ENCODE results near the gene PLCH1. TPM values are rescaled to one million over a fixed set of nuclear protein-coding genes. Genes with fewer than 3 reads are reported as not detected.

Gene PLCH1
- total and polyA plus RNA-seq, 4 experiments from 2014 or later, result 0.02 TPM; not detected in 3

- H3K4me1 ChIP-seq (ENCODE audit: insufficient read depth, low read length), result no peaks in the 10 kb centered on the region
- DNase-seq, result no peak
- POLR2A ChIA-PET (ENCODE audit: partially characterized antibody), result no interaction called here
- no peaks in the 10 kb centered on the region for H3K36me3 Mint-ChIP-seq
- H3K27ac Mint-ChIP-seq, result no peak overlapping the region
- no peak overlapping the region for H3K4me3 ChIP-seq (ENCODE audit: low read length in 2 of 2)
- no peak overlapping the region for H3K27ac ChIP-seq (ENCODE audit: low read depth, low read length)
- intact Hi-C loops (cut with micrococcal nuclease), result no loop called here
- H3K4me1 Mint-ChIP-seq, result peaks cover 0 to 6% (median under 1%) of the 10 kb centered on the region in 4 donors
- no peaks in the 10 kb centered on the region for H3K9me3 ChIP-seq (ENCODE audit: control insufficient read depth in 1 of 2, low read length in 2 of 2)
- CTCF ChIA-PET (ENCODE audit: partially characterized antibody), result no interaction called here
- no peaks in the 10 kb centered on the region for H3K9me3 Mint-ChIP-seq
- no peaks in the 10 kb centered on the region for H3K27me3 Mint-ChIP-seq
- H3K36me3 ChIP-seq (ENCODE audit: insufficient read depth, low read length), result no peaks in the 10 kb centered on the region
- no peak overlapping the region for H3K4me3 Mint-ChIP-seq
- no peaks in the 10 kb centered on the region for H3K27me3 ChIP-seq (ENCODE audit: insufficient read depth, low read length)
Measured at GRCh38 chr3:155330370-155330769, 414.5 kb downstream of the PLCH1 start.

GRCh38 chr3:155329513-155330048 lies 415.3 kb downstream of the PLCH1 start:
- intact Hi-C loops (cut with micrococcal nuclease), result no loop called here
- Histone ChIP-seq H3K4me3 (ENCODE audit: low read length in 2 of 2) (no peak overlapping the region), H3K27me3 (ENCODE audit: insufficient read depth, low read length) (no peaks in the 10 kb centered on the region), H3K9me3 (ENCODE audit: control insufficient read depth in 1 of 2, low read length in 2 of 2) (no peaks in the 10 kb centered on the region), H3K4me1 (ENCODE audit: insufficient read depth, low read length) (no peaks in the 10 kb centered on the region), H3K27ac (ENCODE audit: low read depth, low read length) (no peak overlapping the region), H3K36me3 (ENCODE audit: insufficient read depth, low read length) (no peaks in the 10 kb centered on the region)
- DNase-seq, result no peak
- ChIA-PET CTCF (ENCODE audit: partially characterized antibody) (no interaction called here), POLR2A (ENCODE audit: partially characterized antibody) (no interaction called here)
- Mint-ChIP-seq H3K27me3 (no peaks in the 10 kb centered on the region), H3K9me3 (no peaks in the 10 kb centered on the region), H3K36me3 (no peaks in the 10 kb centered on the region), H3K4me1 (peaks cover 0 to under 1% (median 0%) of the 10 kb centered on the region in 4 donors), H3K27ac (no peak overlapping the region), H3K4me3 (no peak overlapping the region)

- DNase-seq, result no peak
- intact Hi-C loops (cut with micrococcal nuclease), result no loop called here
- no peak overlapping the region for H3K4me3 ChIP-seq (ENCODE audit: low read length in 2 of 2)
- H3K9me3 ChIP-seq (ENCODE audit: control insufficient read depth in 1 of 2, low read length in 2 of 2), result no peaks in the 10 kb centered on the region
- no peak overlapping the region for H3K4me3 Mint-ChIP-seq
- H3K27me3 Mint-ChIP-seq, result no peaks in the 10 kb centered on the region
- ChIA-PET CTCF (ENCODE audit: partially characterized antibody) (no interaction called here), POLR2A (ENCODE audit: partially characterized antibody) (no interaction called here)
- H3K9me3 Mint-ChIP-seq, result no peaks in the 10 kb centered on the region
- H3K27ac ChIP-seq (ENCODE audit: low read depth, low read length), result no peak overlapping the region
- H3K36me3 ChIP-seq (ENCODE audit: insufficient read depth, low read length), result no peaks in the 10 kb centered on the region
- no peaks in the 10 kb centered on the region for H3K27me3 ChIP-seq (ENCODE audit: insufficient read depth, low read length)
- no peak overlapping the region for H3K27ac Mint-ChIP-seq
- no peaks in the 10 kb centered on the region for H3K36me3 Mint-ChIP-seq
- H3K4me1 ChIP-seq (ENCODE audit: insufficient read depth, low read length), result no peaks in the 10 kb centered on the region
- no peaks in the 10 kb centered on the region for H3K4me1 Mint-ChIP-seq
Measured at GRCh38 chr3:155327871-155328270, 417.0 kb downstream of the PLCH1 start.

GRCh38 chr3:155327430-155327829 lies 417.4 kb downstream of the PLCH1 start:
- Histone ChIP-seq H3K4me1 (ENCODE audit: insufficient read depth, low read length) (no peaks in the 10 kb centered on the region), H3K9me3 (ENCODE audit: control insufficient read depth in 1 of 2, low read length in 2 of 2) (no peaks in the 10 kb centered on the region), H3K27me3 (ENCODE audit: insufficient read depth, low read length) (no peaks in the 10 kb centered on the region), H3K36me3 (ENCODE audit: insufficient read depth, low read length) (no peaks in the 10 kb centered on the region), H3K4me3 (ENCODE audit: low read length in 2 of 2) (no peak overlapping the region), H3K27ac (ENCODE audit: low read depth, low read length) (no peak overlapping the region)
- Mint-ChIP-seq H3K4me1 (no peaks in the 10 kb centered on the region), H3K27me3 (no peaks in the 10 kb centered on the region), H3K4me3 (no peak overlapping the region), H3K9me3 (no peaks in the 10 kb centered on the region), H3K36me3 (no peaks in the 10 kb centered on the region), H3K27ac (no peak overlapping the region)
- no peak for DNase-seq
- CTCF ChIA-PET (ENCODE audit: partially characterized antibody), result no interaction called here
- intact Hi-C loops (cut with micrococcal nuclease), result no loop called here
- POLR2A ChIA-PET (ENCODE audit: partially characterized antibody), result no interaction called here

GRCh38 chr3:155326901-155327300 lies 418.0 kb downstream of the PLCH1 start:
- Histone ChIP-seq H3K4me1 (ENCODE audit: insufficient read depth, low read length) (no peaks in the 10 kb centered on the region), H3K27me3 (ENCODE audit: insufficient read depth, low read length) (no peaks in the 10 kb centered on the region), H3K27ac (ENCODE audit: low read depth, low read length) (no peak overlapping the region), H3K36me3 (ENCODE audit: insufficient read depth, low read length) (no peaks in the 10 kb centered on the region), H3K9me3 (ENCODE audit: control insufficient read depth in 1 of 2, low read length in 2 of 2) (no peaks in the 10 kb centered on the region), H3K4me3 (ENCODE audit: low read length in 2 of 2) (no peak overlapping the region)
- H3K27me3 Mint-ChIP-seq, result no peaks in the 10 kb centered on the region
- POLR2A ChIA-PET (ENCODE audit: partially characterized antibody), result no interaction called here
- no peaks in the 10 kb centered on the region for H3K9me3 Mint-ChIP-seq
- CTCF ChIA-PET (ENCODE audit: partially characterized antibody), result no interaction called here
- intact Hi-C loops (cut with micrococcal nuclease), result no loop called here
- DNase-seq, result no peak
- H3K4me1 Mint-ChIP-seq, result no peaks in the 10 kb centered on the region
- no peak overlapping the region for H3K4me3 Mint-ChIP-seq
- H3K36me3 Mint-ChIP-seq, result no peaks in the 10 kb centered on the region
- H3K27ac Mint-ChIP-seq, result no peak overlapping the region

- CTCF ChIA-PET (ENCODE audit: partially characterized antibody), result no interaction called here
- intact Hi-C loops (cut with micrococcal nuclease), result no loop called here
Measured at GRCh38 chr3:155326244-155326643, 418.6 kb downstream of the PLCH1 start.

More at GRCh38 chr3:155326244-155326643, 418.6 kb downstream of the PLCH1 start:
- H3K4me1 Mint-ChIP-seq, result no peaks in the 10 kb centered on the region
- no peaks in the 10 kb centered on the region for H3K9me3 Mint-ChIP-seq
- no peaks in the 10 kb centered on the region for H3K27me3 Mint-ChIP-seq
- Histone ChIP-seq H3K4me1 (ENCODE audit: insufficient read depth, low read length) (no peaks in the 10 kb centered on the region), H3K4me3 (ENCODE audit: low read length in 2 of 2) (no peak overlapping the region), H3K27ac (ENCODE audit: low read depth, low read length) (no peak overlapping the region), H3K27me3 (ENCODE audit: insufficient read depth, low read length) (no peaks in the 10 kb centered on the region), H3K9me3 (ENCODE audit: control insufficient read depth in 1 of 2, low read length in 2 of 2) (no peaks in the 10 kb centered on the region), H3K36me3 (ENCODE audit: insufficient read depth, low read length) (no peaks in the 10 kb centered on the region)
- DNase-seq, result no peak
- H3K4me3 Mint-ChIP-seq, result no peak overlapping the region
- POLR2A ChIA-PET (ENCODE audit: partially characterized antibody), result no interaction called here
- peak overlapping the region in 1 of 7 donors; percentile 54 for H3K27ac Mint-ChIP-seq
- no peaks in the 10 kb centered on the region for H3K36me3 Mint-ChIP-seq

Other genes with a start within 250 kb of the PLCH1 start
- 1 to 10 TPM; 3.1 to 3.4 TPM for gene C3orf33, start 61.2 kb upstream of the PLCH1 start, total RNA-seq
- 1 to 10 TPM; 3.7 to 4.6 TPM for gene C3orf33, start 61.2 kb upstream of the PLCH1 start, polyA plus RNA-seq
- 10 to 100 TPM; 44.9 to 45.8 TPM for gene SLC33A1, start 109.4 kb upstream of the PLCH1 start, total RNA-seq
- gene SLC33A1, start 109.4 kb upstream of the PLCH1 start, polyA plus RNA-seq, result 10 to 100 TPM; 18.4 to 23.7 TPM
- 10 to 100 TPM; 50.5 to 53.2 TPM for gene GMPS, start 125.6 kb upstream of the PLCH1 start, total RNA-seq
- gene GMPS, start 125.6 kb upstream of the PLCH1 start, polyA plus RNA-seq, result 100 to 1,000 TPM in 1 of 2 donors, 10 to 100 TPM in 1; 74.9 to 103 TPM